Measurements from ENCODE around the gene PRUNE2.

DNA sequence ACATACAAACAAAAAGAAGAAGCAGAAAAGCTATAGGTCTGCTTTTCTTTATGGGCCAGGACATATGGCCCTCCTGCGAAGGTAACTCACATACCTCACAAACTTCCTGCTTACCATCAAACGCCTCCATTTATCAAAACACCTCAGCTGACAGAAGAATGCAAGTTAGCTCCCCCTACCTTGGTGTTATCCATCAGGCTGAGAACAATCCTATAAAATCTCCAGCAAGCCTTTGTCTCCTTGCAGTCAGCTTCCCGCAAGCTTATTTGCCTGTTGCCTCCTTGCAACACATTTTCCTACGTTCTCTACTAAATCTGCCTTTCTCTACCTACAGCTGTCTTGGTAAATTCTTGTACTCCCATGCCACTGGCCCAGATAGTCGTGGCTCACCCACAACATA is 164.4 kb downstream of the PRUNE2 start:
- TF ChIP-seq, protein P1, sequence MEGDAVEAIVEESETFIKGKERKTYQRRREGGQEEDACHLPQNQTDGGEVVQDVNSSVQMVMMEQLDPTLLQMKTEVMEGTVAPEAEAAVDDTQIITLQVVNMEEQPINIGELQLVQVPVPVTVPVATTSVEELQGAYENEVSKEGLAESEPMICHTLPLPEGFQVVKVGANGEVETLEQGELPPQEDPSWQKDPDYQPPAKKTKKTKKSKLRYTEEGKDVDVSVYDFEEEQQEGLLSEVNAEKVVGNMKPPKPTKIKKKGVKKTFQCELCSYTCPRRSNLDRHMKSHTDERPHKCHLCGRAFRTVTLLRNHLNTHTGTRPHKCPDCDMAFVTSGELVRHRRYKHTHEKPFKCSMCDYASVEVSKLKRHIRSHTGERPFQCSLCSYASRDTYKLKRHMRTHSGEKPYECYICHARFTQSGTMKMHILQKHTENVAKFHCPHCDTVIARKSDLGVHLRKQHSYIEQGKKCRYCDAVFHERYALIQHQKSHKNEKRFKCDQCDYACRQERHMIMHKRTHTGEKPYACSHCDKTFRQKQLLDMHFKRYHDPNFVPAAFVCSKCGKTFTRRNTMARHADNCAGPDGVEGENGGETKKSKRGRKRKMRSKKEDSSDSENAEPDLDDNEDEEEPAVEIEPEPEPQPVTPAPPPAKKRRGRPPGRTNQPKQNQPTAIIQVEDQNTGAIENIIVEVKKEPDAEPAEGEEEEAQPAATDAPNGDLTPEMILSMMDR (IDR thresholded peaks at IDR 0.05; ENCODE audit: insufficient read depth, low read length, poor library complexity, severe bottlenecking), result no peak
- TF ChIP-seq EZH2phosphoT487 (conservative IDR thresholded peaks at IDR 0.05; ENCODE audit: low read length), result no peak
